SK-N-SH treated with all-trans-retinoic acid at 6 μM for 48 hours (cell line): Measurements from ENCODE around the gene PGP.

Experiments used
- BACH2 ChIP-seq: fragments of 250-450 bp; sonication (Bioruptor Pico); IDR thresholded peaks from 2 replicates; pipeline ENCODE4 v1.9.0; 2021; ENCODE audit warnings: mild to moderate bottlenecking, borderline replicate concordance
- CSRNP3 ChIP-seq: fragments of 250-450 bp; sonication (Bioruptor Pico); IDR thresholded peaks from 2 replicates; pipeline ENCODE4 v1.5.1; 2021; ENCODE audit warnings: mild to moderate bottlenecking, moderate library complexity
- GLIS3 ChIP-seq: fragments of 250-450 bp; sonication (Bioruptor Pico); IDR thresholded peaks from 2 replicates; pipeline ENCODE4 v1.5.0; 2020; ENCODE audit warnings: mild to moderate bottlenecking, moderate library complexity
- OSR1 ChIP-seq: fragments of 250-450 bp; sonication (Bioruptor Pico); IDR thresholded peaks from 2 replicates; pipeline ENCODE4 v1.8.0; 2022; ENCODE audit warnings: moderate library complexity, mild to moderate bottlenecking, inconsistent platforms
- POU6F1 ChIP-seq: fragments of 250-450 bp; sonication (Bioruptor Pico); IDR thresholded peaks from 2 replicates; pipeline ENCODE4 v1.8.0; 2021; ENCODE audit warnings: low read depth, mild to moderate bottlenecking, moderate library complexity, borderline replicate concordance
- RARB ChIP-seq: fragments of 250-450 bp; sonication (Bioruptor Pico); IDR thresholded peaks from 2 replicates; pipeline ENCODE4 v1.8.0; 2021; ENCODE audit warnings: mild to moderate bottlenecking, moderate library complexity
- SNAI2 ChIP-seq: fragments of 250-450 bp; sonication (Bioruptor Pico); IDR thresholded peaks from 2 replicates; pipeline ENCODE4 v1.5.0; 2020; ENCODE audit warnings: mild to moderate bottlenecking, moderate library complexity
- TOX ChIP-seq: fragments of 250-450 bp; sonication (Bioruptor Pico); IDR thresholded peaks from 2 replicates; pipeline ENCODE4 v1.8.0; 2021; ENCODE audit warnings: mild to moderate bottlenecking, moderate library complexity, borderline replicate concordance
- TSHZ2 ChIP-seq: fragments of 250-450 bp; sonication (Bioruptor Pico); IDR thresholded peaks from 2 replicates; pipeline ENCODE4 v1.5.0; 2020; ENCODE audit warnings: mild to moderate bottlenecking, moderate library complexity
- ZFP3 ChIP-seq: fragments of 250-450 bp; sonication (Bioruptor Pico); IDR thresholded peaks from 2 replicates; pipeline ENCODE4 v1.5.0; 2020; ENCODE audit warnings: mild to moderate bottlenecking, moderate library complexity
- ZFP30 ChIP-seq: fragments of 450-650 bp; formaldehyde crosslinking; IDR thresholded peaks from 2 replicates; pipeline ENCODE4 v1.5.0; 2022; ENCODE audit warnings: mild to moderate bottlenecking, moderate library complexity
- ZNF8 ChIP-seq: fragments of 450-650 bp; formaldehyde crosslinking; IDR thresholded peaks from 2 replicates; pipeline ENCODE4 v1.5.0; 2020; ENCODE audit warnings: mild to moderate bottlenecking, moderate library complexity
- TF ChIP-seq, protein P1 (sequence below): fragments of 250-450 bp; sonication (Bioruptor Pico); IDR thresholded peaks from 2 replicates; pipeline ENCODE4 v1.5.1; 2020; ENCODE audit warnings: low read depth, mild to moderate bottlenecking, moderate library complexity
- TF ChIP-seq, protein P2 (sequence below): fragments of 250-450 bp; sonication (Bioruptor Pico); IDR thresholded peaks from 2 replicates; pipeline ENCODE4 v1.8.0; 2020; ENCODE audit warnings: mild to moderate bottlenecking, moderate library complexity, borderline replicate concordance

GRCh38 chr16:2260250-2260649, 45.6 kb upstream of the PGP start:
- TF ChIP-seq, protein P1, sequence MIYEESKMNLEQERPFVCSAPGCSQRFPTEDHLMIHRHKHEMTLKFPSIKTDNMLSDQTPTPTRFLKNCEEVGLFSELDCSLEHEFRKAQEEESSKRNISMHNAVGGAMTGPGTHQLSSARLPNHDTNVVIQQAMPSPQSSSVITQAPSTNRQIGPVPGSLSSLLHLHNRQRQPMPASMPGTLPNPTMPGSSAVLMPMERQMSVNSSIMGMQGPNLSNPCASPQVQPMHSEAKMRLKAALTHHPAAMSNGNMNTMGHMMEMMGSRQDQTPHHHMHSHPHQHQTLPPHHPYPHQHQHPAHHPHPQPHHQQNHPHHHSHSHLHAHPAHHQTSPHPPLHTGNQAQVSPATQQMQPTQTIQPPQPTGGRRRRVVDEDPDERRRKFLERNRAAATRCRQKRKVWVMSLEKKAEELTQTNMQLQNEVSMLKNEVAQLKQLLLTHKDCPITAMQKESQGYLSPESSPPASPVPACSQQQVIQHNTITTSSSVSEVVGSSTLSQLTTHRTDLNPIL (CRISPR knock-in tag) = no peak
- TF ChIP-seq POU6F1 (no peak), OSR1 (CRISPR knock-in tag) (no peak), ZFP3 (CRISPR knock-in tag) (no peak), BACH2 (no peak), SNAI2 (CRISPR knock-in tag) (no peak), TSHZ2 (CRISPR knock-in tag) (no peak), ZFP30 (no peak), GLIS3 (CRISPR knock-in tag) (no peak), RARB (CRISPR knock-in tag) (no peak), TOX (no peak), CSRNP3 (CRISPR knock-in tag) (no peak), ZNF8 (no peak)
- TF ChIP-seq, protein P2, sequence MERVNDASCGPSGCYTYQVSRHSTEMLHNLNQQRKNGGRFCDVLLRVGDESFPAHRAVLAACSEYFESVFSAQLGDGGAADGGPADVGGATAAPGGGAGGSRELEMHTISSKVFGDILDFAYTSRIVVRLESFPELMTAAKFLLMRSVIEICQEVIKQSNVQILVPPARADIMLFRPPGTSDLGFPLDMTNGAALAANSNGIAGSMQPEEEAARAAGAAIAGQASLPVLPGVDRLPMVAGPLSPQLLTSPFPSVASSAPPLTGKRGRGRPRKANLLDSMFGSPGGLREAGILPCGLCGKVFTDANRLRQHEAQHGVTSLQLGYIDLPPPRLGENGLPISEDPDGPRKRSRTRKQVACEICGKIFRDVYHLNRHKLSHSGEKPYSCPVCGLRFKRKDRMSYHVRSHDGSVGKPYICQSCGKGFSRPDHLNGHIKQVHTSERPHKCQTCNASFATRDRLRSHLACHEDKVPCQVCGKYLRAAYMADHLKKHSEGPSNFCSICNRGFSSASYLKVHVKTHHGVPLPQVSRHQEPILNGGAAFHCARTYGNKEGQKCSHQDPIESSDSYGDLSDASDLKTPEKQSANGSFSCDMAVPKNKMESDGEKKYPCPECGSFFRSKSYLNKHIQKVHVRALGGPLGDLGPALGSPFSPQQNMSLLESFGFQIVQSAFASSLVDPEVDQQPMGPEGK (CRISPR knock-in tag) = no peak
